Activated CD4-positive, alpha-beta T cell treated with anti-CD3 and anti-CD28 coated beads for 48 hours (primary cell): Measurements from ENCODE around the gene MAML2.

Experiments
- DNase-seq: peaks from one replicate; pipeline ENCODE4 v3.0.0-alpha.2; 2020

MAML2 gene

DNA sequence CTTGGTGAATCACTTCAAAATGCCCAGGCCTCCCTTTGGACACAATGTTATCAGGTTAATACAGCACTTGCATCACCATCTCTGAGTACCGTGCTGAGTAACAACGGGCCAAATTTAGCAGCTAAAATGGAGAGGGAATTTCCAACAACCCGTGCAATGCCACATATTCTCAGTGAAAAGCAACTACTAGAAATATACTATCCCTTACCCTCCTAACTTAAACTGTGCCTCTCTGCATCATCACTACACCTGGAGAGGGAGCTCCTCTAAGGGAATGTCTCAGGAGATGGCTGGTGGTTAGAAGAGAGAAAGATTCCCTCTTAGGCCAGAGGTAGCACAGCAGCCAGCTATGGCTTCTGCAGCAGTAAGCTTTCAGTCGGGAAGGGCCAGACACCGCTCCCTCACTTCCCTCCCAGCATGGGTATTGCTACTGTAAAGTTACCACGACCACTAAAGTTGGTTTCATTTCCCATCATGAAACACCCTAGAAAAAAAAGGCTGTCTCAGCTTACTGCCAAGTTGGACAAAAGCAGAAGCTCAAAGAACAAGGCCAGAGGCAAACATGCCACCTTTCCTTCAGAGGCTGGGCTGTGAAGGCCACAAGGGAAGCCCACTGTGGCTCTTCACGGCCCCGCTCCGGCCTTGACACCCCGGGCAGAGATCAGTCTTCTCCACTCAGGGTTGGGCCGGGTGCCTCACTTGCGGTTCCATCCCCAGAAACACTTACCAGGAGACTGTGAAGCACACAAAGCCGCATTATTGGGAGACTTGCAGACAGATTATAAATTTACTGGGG, 3.9 kb downstream of the MAML2 start:
- DNase-seq: peak; percentile 61

DNA sequence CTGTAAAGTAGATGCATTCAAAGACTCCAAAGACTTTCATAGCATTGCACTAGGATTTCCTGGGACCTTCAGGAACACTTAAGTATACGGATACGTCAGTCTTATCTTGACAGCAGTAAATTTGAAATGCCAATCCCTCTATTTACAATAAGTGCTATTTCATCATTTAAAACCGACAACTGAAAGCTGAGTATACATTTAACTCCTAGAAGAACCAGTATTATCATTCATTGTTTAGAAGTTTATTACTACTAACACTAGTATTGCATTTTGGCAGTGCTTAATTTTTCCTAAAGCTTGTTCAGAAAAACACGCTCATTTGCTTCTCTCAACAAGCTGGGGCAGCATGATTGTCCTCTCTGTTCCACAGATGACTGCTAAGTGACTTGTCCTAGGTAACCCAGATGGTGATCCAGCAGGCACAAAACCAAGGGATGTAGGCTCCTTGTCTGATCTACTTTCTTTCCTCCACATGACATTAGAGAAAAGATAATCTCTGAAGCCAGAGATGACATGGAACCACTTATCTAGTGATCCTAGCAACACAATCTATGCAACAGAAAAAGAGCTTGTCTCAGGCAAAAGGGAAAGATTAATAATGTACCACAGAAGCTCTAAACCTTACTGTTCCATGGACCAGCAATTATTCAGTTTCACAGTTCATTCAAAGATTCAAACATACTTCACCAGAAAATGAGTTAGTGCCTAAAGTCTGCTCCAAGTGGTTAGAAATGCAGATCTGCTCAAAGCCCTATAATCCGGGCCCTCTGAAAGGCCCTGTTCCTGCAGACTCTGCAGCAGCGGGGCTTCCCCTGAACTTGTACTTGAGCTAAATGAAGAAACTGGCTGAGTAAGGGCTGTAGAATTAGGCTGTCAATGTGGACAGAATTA, 5.2 kb downstream of the MAML2 start:
- DNase-seq: peak; percentile 72

DNA sequence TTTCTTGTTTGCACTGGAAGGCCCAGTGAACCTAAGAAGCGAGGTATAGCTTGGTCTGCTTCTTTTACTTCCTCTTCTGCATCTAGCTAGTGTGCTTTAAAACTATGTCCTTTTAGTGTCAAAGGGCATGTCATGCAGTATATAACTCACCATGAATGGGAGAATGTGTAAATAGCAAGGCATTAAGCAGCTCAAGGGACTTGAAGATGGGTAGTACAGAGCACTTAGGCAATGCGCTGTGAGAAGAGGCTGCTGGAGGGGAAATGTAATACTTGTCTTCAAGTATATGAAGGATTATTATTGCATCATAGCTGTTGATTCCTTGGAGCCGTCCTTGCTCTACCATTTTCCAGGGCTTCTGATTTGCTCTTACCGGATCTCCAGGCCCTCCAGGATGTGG, 7.6 kb downstream of the MAML2 start:
- no peak for DNase-seq

DNA sequence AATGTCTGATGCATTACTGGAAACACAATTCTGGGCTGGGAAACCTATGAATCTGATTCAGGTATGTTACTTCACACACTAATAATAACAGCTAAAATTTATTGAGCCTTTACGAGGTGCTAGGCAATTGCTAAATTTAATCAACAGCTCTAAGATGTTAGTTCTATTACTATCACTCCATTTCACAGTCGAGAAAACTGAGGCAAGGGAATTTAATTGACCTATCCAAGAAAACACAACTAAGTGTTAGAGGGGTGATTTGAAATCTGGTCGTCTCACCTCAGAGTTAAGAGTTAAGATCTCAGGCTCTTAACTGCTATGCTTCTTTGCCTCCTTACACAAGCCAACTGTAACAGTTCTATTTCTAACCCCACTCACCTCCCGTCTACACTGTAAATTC, 8.8 kb downstream of the MAML2 start:
- no peak for DNase-seq

DNA sequence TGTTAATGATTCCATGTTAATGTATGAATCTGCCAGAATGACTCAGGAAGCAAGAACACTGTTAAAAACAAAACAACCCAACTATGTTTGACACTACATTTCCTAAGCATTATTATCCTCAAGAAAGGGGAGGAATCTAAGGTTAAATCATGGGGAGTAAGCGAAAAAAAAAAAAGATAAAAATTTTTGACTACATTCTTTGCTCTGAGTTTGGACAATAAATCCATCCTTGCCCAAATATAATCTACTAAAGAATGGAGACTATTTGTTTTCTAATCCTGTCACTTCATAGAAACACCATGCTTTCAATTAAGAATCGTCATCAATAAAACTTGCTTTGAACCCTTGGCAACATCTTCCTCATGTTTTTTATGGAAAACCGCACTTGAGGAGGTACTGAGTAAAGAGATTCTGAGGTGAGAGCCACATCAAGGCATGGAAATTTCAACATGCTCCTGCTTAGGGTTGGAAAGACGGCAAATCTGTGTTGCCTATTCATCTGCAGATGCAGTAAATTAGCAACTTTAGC, 9.7 kb downstream of the MAML2 start:
- DNase-seq: no peak

DNA sequence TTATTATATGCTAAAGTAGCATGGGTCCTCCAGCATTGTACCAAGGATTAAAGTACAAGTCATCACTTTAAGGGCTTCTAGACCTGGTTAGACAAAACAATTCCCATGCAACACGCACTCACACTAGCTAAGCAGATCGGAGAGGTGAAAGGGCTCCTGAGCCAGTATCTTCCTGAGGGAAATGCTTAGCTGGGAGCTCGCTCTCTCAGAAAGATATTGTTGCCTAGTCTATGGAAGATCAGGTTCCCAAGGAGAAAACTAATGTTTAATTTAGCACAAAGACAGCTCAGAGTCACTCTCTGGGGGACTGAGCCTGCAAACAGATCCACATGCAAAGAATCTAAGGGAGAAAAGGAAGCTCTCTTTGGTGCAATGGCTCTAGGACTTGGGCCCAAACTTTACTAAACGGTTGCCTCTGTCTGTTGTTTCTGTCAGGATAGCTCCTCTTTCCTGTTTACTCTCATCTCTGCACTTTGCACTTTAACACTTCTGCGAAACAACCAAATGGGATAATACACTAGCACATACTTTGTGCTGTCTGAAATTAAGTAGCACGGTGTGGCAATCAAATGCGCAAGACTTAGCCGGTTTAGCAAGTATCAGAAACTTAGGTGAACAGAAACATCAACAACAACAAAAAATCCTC, 10.7 kb downstream of the MAML2 start:
- DNase-seq: no peak

DNA sequence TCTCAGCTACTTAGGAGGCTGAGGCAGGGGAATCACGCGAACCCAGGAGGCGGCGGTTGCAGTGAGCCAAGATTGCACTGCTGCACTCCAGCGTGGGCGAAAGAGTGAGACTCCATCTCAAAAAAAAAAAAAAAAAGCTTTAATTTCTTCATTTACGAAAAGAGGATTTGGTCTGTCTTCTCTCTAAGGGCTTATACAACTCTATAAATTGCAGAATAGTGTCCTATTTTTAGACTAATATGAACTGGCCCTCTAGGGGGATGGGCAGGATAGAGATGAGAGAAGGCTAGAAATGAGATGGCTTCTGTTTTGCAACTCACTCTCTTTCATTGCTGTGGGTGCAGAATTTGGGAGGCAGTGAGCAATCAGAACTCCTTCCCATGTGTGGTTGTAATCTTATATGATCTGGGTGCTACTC, 11.3 kb downstream of the MAML2 start:
- DNase-seq: no peak

DNA sequence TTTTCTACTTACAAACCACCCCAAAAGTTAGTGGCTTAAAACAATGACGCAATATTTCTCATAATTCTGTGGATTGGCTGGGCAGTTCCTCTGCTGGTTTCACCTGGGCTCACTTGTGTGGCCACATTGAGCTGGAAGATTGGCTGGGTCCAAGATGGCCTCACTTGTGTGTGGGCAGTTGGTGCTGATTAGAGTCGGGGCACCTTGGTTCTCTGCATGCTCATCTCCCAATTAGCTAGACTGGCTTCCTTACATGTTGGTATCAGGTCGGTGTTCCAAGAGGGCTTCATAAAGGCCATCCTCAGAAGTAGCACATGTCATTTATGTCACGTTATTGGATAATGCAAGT, 12.5 kb downstream of the MAML2 start:
- no peak for DNase-seq

DNA sequence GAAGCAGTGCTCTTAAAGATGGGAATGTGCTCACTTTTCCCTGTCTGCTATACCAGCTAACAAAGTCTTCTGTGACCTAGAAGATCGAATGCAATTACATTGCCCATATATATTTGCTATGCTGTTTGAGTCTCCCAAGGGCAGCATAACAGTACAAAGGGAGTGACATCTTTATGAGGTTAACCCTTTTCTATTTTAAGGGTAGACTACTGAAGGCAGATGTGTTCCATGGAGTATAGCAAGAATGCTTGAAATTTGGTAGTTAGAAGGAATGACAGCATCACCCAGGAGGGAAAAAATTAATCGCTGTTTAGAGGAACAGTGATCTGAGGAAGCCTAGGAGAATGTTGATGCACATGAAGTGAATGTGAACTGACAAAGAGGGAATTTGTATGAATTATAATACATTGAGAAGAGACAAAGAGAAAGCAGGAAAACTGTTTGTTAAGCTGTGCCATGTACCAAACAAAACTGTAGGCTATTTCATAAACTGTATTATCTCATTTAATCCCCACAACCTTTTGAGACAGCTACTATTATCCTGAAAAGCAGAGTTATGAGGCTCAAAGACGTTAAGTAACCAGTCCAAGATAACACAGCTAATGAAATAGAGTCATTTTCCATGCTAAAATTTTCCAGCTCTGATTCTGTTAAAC, 13.0 kb downstream of the MAML2 start:
- no peak for DNase-seq

DNA sequence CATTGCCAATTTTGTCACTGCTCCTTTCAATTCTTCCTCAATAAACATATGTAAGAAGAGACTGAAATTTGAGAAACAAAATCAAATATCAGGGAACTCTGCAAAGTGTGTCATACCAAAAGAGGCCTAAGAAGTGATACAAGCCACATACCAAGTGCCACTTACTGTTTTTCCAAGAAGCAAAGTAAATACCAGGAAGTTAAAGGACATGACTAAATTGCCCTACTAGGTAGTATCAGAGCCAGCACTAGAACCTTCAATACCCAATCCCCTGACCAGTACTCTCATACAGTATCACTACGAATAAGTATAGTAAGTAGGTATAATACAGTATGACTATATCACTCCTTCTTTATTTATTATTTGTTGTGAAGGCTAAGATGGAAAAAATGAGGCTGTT, 13.6 kb downstream of the MAML2 start:
- DNase-seq: no peak

DNA sequence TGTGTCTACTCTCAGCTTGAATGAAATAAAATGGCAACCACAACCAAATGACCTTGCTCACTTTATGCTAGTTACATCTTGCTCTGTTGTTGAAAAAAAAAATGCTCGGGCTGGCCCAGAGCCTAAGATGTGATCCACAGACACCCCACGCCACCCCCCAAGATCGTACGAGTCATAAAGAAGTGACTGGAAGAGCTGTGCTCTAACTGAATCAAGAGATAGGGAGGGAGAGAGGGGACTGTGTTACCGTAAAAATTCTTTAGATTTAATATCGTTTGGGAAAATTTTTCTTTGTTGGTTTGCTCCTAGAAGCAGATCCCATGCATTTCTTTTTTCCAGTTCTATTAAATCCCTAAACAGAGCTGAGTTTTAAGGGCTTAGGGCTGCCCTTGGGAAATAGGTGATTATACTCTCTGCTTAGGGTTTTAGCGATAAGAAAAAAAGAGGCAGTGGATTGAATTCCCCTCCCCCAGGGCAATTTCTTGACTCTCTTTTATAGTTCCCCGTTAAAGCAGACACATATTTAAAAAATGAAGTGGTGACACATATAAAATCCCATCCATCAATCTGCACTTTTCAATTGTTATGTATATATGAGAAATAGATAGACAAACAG, 14.5 kb downstream of the MAML2 start:
- DNase-seq: no peak

DNA sequence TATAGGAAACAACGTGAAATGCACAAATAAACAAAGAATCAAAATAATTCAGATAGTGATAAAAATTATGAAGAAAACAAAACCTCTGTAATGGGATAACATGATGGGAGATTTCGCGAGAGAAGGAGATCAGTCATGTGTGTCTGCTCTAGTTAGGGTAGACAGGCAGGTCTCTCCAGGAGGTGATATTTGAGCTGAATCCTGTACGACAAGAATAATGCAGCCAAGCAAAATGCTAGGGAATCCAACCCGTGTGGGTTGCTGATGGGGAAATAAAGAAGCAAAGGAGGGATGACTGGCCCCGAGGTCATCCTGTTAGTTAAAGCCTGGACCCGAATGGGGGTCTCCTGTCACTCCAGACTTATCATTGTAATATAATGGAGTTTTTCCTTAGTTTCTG, 16.0 kb downstream of the MAML2 start:
- DNase-seq: no peak

DNA sequence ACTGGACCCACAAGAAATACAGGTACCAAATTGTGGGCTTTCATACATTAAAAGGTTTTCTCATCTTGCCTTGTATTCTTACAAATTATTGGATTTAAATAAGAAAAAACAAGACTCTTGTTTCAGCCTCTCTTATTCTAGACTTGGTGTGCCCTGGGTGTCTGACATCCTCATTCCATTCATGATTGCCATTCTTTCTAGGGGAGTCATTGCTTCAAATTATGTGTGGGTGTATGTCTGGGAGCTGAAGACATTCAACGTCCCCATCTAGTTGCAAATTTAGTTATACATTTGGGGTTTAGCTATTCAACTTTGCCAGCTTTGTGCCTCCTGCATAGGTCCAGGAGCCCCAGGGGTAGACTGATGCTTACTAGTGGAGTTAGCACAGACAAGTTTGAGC, 18.1 kb downstream of the MAML2 start:
- DNase-seq: no peak

DNA sequence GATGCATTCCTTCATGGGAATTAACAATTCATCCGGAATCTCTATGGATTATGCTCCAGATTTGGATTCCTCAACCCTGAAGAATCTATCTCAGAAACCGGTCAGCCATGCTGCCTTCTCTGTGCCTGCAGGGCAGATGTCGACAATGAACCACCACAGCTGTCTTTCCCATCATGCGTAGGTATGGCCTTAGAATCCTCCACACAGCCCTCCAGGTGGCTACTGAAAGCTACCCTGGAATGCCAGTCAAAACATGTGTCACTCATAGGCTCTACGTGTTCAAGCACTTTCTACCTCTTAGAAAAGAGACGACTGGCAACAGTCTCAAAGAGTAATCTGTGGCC, 19.4 kb downstream of the MAML2 start:
- DNase-seq: no peak

DNA sequence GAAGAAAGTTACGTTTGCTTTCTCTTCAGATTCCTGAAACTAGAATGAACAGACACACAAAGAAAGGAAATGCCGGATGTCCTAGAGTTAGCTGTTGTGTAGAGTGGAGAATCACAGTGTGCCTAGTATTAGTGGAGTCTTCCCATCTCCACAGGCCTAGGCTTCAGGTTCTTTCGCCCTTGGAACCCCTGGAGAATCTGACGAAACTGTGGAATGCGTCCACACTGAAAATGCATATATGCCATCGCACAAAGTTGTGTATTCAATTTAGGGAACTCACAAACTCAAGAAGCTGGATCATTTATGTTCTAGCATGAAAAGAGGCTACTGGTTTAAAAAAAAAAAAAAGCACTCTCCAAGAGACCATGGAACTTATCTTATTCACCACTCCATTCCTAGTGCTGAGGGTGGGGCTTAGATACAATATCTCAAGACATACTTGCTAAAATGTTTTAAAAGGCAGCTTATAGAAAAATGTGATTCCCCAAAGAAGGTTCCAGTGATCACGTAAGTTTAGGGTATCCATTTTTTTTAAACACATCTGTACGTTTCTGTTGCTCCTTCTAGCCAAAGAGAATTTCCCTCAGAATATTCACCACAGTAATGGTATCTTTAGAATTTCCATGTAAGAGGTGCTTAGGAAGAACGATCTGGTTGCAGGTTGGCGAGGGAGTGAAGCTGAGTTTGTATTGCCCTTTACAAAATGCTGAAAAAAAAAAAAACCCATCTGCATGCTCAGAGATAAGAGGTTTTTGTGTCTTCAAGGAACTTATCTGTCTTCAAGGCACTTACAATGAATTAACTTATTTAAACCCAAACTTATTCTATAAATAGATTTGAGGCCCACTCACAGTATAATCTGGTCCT, 20.0 kb downstream of the MAML2 start:
- DNase-seq: no peak

DNA sequence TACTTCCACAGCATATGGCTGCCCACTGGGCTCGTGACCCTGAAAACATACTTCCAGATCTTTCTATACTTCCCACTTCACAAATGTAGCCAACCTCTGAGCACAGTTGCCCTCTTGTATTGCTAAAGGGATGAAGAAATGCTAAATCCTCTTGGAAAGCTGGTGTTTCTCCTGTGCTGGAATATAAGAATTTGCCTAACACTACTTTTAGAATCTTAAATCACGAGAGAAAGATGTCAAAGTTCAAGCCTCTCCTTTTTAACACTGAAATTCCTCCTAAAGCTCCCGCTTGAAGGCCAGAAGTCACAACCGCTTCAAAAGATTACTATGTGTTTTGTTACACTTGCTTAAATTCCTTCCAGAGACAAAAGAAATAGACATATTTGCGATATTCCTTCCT, 21.9 kb downstream of the MAML2 start:
- DNase-seq: no peak

DNA sequence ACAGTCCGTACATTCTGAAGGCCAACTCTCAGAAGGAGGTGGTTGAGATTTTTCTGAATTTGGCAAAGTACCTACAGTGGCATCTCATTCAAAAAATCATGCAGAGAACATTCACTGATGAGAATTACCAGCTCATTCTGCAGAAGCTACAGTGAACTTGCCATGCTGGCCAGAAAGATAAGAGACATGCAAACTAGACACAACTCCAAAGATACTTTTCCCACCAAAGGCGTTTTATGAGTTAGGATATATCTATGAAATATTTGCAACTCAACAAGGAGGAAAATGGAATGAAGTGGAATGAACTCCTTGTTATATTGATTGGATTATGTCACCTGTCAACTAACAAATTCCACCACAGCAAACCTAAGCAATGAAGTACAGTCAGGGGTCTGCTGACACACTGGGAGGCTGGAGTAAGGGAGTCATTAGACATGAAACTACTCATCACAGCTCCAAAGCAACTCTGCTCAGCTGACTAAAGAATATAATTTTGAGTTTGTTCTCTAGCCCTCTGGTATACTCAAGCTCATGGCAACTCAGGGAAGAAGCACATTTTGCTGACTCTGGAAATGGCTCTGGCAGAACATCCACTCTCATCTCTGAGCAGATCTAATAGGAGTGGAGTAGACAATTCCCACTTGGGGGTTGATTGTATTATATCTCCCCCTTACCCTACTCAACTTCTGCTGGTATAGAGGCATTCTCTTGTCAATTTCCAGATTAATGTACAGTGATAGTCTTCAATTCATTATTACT, 22.9 kb downstream of the MAML2 start:
- DNase-seq: no peak

DNA sequence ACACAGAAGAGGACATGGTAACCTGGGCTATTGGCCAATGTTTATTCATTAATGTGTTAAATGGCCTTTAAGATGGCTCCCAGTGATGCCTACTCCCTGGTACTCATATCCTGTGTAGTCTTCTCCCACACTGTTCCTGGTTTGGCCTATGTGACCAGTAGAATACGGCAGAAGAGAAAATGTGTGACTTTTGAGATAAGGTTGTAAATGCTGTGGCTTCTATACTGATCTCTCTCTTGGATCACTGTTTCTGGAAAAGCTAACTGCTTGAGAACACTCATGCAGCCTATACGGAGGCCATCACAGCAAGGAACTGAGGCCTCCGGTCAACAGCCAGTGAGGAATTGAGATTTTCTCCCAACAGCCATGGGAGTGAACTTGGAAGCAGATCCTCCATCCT, 24.1 kb downstream of the MAML2 start:
- no peak for DNase-seq

DNA sequence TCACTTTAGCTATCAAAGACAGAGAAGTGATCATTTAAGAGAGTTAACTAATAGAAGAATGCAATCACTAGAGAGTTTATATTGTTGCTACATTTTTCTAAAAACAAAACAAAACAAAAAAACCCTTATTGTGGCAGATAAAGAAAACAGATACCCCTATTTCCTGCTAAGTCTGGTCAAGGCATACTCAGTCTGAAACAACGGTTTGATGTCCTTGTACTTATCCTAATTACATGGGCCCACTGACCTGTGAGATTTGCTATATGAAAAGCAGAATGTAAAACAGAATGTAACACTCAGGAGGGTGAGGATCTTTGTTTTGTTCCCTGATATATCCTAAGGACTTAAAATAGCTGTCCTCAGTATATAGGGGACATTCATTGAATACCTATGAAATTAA, 24.6 kb downstream of the MAML2 start:
- no peak for DNase-seq

DNA sequence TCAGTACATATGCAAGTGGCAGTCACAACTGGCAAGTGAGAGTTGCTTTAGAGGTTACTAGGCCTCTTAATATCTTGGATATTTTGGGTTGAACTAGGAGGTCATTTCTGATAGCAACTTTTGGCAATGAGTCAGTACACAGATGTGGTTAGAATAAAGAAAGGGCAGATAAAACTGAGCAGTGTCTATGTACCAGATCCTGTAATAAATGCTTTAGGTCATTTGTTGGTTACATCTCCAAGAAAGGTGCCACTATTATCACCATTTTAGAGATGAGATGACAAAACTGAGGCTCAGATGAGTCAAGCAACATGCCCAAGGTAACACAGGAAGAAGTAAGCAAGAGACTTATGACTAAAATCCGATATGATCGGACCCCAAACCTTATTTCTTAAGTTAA, 25.0 kb downstream of the MAML2 start:
- DNase-seq: no peak

DNA sequence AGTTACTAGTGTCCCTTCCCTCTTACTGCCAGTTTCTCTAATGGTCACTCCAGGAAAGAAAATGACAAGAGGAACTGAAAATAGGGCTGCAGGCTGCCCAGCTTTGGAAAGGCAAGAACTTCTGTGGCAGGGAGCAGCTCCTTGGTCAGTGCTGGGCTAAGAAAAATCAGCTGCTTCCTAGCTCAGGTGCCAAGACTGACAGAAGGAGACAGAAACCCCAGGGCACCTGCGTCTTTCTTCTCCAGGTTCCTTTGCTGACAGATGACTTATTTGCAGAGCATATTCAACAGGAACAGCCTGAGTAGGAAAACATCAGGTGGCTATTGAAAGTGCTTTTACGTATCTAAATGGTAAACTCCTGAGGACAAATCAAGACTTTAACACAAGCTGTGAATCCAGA, 25.4 kb downstream of the MAML2 start:
- no peak for DNase-seq
